HEK293T (cell line): Measurements from ENCODE around the gene PCSK2.

Experiments used
- ARNT ChIP-seq: fragments of 450-650 bp; IDR thresholded peaks from 2 replicates; pipeline ENCODE4 v1.6.1; 2017; ENCODE audit warnings: mild to moderate bottlenecking
- HDGF ChIP-seq: fragments of 450-650 bp; IDR thresholded peaks from 2 replicates; pipeline ENCODE4 v1.6.1; 2017; ENCODE audit warnings: antibody characterized with exemption, borderline replicate concordance
- NFRKB ChIP-seq: fragments of 450-650 bp; IDR thresholded peaks from 2 replicates; pipeline ENCODE4 v1.6.1; 2016; ENCODE audit warnings: mild to moderate bottlenecking, moderate library complexity
- SP1 ChIP-seq: fragments of 450-650 bp; IDR thresholded peaks from 2 replicates; pipeline ENCODE4 v1.6.1; 2017
- TF ChIP-seq, protein P1 (sequence below): fragments of 450-650 bp; IDR thresholded peaks from 2 replicates; pipeline ENCODE4 v1.6.1; 2016

DNA sequence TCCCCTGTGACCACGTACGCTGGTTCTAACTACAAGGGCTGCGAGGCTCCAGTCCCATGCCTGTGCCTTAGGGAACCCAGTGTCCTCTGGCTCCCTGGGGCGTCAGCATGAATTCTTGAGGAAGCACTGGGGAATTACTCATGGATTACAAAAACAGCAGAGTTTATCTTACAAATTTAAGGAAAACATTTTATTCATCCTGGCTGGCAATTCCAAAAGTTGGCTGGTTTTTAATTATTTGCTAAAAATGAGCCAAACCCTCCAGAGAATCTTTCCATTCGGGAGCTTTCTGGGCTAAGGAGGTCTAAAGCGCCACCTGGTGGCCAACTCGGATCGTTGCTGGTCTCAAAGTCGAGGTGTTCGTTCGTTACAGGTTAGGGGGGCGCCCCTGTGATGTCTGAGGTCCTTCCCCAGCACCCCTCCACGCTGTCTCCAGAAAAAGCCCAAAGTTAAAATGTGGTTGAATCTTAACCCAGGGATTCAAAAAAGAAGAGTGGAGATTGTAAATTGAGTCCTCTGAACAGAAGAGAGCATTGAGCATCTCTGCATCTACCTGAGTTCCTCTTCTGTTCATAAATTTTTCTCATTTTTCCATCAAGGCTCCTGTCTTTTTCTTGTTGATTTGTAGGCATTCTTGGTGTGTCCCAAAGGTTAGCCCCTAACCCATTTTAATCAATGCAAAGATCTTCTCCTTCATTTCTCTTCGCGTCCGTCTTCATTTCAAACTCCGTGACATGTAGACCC lies 205.0 kb downstream of the PCSK2 start:
- TF ChIP-seq, protein P1, sequence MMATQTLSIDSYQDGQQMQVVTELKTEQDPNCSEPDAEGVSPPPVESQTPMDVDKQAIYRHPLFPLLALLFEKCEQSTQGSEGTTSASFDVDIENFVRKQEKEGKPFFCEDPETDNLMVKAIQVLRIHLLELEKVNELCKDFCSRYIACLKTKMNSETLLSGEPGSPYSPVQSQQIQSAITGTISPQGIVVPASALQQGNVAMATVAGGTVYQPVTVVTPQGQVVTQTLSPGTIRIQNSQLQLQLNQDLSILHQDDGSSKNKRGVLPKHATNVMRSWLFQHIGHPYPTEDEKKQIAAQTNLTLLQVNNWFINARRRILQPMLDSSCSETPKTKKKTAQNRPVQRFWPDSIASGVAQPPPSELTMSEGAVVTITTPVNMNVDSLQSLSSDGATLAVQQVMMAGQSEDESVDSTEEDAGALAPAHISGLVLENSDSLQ: no peak
- no peak for TF ChIP-seq ARNT
- TF ChIP-seq SP1: no peak
- TF ChIP-seq NFRKB: no peak
- TF ChIP-seq HDGF: no peak
